Dermis microvascular lymphatic vessel endothelial cell (primary cell): Measurements from ENCODE around the gene IER3IP1. TPM values are rescaled to one million over a fixed set of nuclear protein-coding genes. Genes with fewer than 3 reads are reported as not detected.

Experiments
- total RNA-seq: library from RNA; depleted of rRNA; stranded (reverse); fragments of >200 nt; gene quantifications from 2 replicates; pipeline ENCODE4 v1.2.1, GENCODE V29; 2014

IER3IP1 gene
- total RNA-seq, 1 donor from 2014 or later, result 47.5 TPM

Other genes starting within 250 kb of the IER3IP1 start
- gene ELOA2, start 140.7 kb downstream of the IER3IP1 start, total RNA-seq, result not detected in 2 replicates
- gene HDHD2, start 25.9 kb downstream of the IER3IP1 start, total RNA-seq, result 11.6 and 12.9 TPM in 2 replicates
- not detected in 2 replicates for gene SKOR2, start 75.3 kb upstream of the IER3IP1 start, total RNA-seq